Measurements from ENCODE around the gene TTC21A. TPM values are rescaled to one million over a fixed set of nuclear protein-coding genes. Genes with fewer than 3 reads are reported as not detected.

Gene TTC21A
- total and polyA plus RNA-seq, 10 of the 15 experiments (the other 5 are each of a cell fraction or from before 2014, with no cell fraction given) = 0.62 to 3.2 (median 1.2) TPM

GRCh38 chr3:39133093-39133490, 25.6 kb downstream of the TTC21A start:
- no peaks in the 10 kb centered on the region for H3K4me1 ChIP-seq (ENCODE audit: control insufficient read depth, insufficient read depth, low read length)
- ChIA-PET POLR2A (interaction anchor here (0.7 to 1.4 kb wide), 2 partner anchors 13 to 24 kb away, joined by 3 to 4 read pairs; no protein-coding TSS in a partner anchor), SMC1A (ENCODE audit: uncharacterized antibody, unreplicated experiment) (interaction anchor here (0.9 to 1.5 kb wide), 4 partner anchors 10 to 16 kb away, joined by 3 to 4 read pairs (median 3); no protein-coding TSS in a partner anchor), RAD21 (ENCODE audit: unreplicated experiment) (no interaction called here), CTCF (interaction anchor here (1.2 kb wide), 1 partner anchor 13 kb away, joined by 3 read pairs; no protein-coding TSS in a partner anchor)
- no peak overlapping the region for H3K9ac ChIP-seq (ENCODE audit: control insufficient read depth, insufficient read depth, low read length)
- H3K9me3 ChIP-seq (replicated peaks; ENCODE audit: control insufficient read depth, insufficient read depth, low read length) = no peaks in the 10 kb centered on the region
- TF ChIP-seq SPI1 (IDR thresholded peaks at IDR 0.05; ENCODE audit: borderline replicate concordance, insufficient read depth, low read depth, low read length) (no peak), ZSCAN29 (IDR thresholded peaks at IDR 0.05) (no peak), CTCF (IDR thresholded peaks at IDR 0.05 in 2 of 3, conservative IDR thresholded peaks at IDR 0.05 in 1 of 3; ENCODE audit: control insufficient read depth in 2 of 3, extremely low read depth in 1 of 3, insufficient read depth in 1 of 3, low read depth in 3 of 3, low read length in 3 of 3) (no peak), RAD51 (IDR thresholded peaks at IDR 0.05) (no peak), SRF (IDR thresholded peaks at IDR 0.05; ENCODE audit: low read depth in 2 of 2, low read length in 2 of 2) (no peak), WRNIP1 (IDR thresholded peaks at IDR 0.05; ENCODE audit: borderline replicate concordance, low read depth, low read length) (no peak), IRF4 (IDR thresholded peaks at IDR 0.05; ENCODE audit: low read depth, low read length) (no peak), TAF1 (IDR thresholded peaks at IDR 0.05; ENCODE audit: borderline replicate concordance, low read depth, low read length) (no peak), MTA3 (IDR thresholded peaks at IDR 0.05; ENCODE audit: borderline replicate concordance, low read length) (no peak), MYB (IDR thresholded peaks at IDR 0.05; ENCODE audit: borderline replicate concordance, low read depth, low read length) (no peak), EGR1 (IDR thresholded peaks at IDR 0.05; ENCODE audit: borderline replicate concordance in 1 of 2, low read depth in 2 of 2, low read length in 2 of 2) (no peak)
- H3K4me3 ChIP-seq = no peak overlapping the region
- no TSS peak for BruUV-seq (replicated peaks)
- H4K20me1 ChIP-seq (ENCODE audit: control insufficient read depth, insufficient read depth) = no peaks in the 10 kb centered on the region
- DNase-seq (ENCODE audit: low read depth, low spot score) (no peak), ATAC-seq (no peak), FAIRE-seq (no peak)
- no peak overlapping the region for H2AFZ ChIP-seq (ENCODE audit: control insufficient read depth, low read depth, low read length)
- in situ Hi-C loops (cut with MboI) (no loop called here), intact Hi-C loops (cut with micrococcal nuclease; ENCODE audit: unreplicated experiment) (no loop called here)
- no peaks in the 10 kb centered on the region for H3K79me2 ChIP-seq (ENCODE audit: control insufficient read depth, insufficient read depth, low read length)
- 90% methylated on average over 1 of the region's 1 CpG for WGBS (ENCODE audit: insufficient coverage, insufficient replicate concordance, low lambda C conversion rate, missing lambda C conversion rate)
- H3K4me2 ChIP-seq (ENCODE audit: control insufficient read depth, insufficient read depth) = no peak overlapping the region
- no peaks in the 10 kb centered on the region; a peak in 1 of 4 replicates for H3K36me3 ChIP-seq (ENCODE audit: control insufficient read depth in 2 of 2, insufficient read depth in 2 of 2, low read length in 1 of 2)
- H3K27ac ChIP-seq (ENCODE audit: control insufficient read depth, insufficient read depth) = no peak overlapping the region
- no peaks in the 10 kb centered on the region for H3K27me3 ChIP-seq (replicated peaks in 1 of 2; ENCODE audit: control insufficient read depth in 2 of 2, insufficient read depth in 2 of 2, low read length in 1 of 2)
